K562 (cell line): Measurements from ENCODE around the gene ZSCAN12. TPM values are rescaled to one million over a fixed set of nuclear protein-coding genes. Genes with fewer than 3 reads are reported as not detected.
A peak's percentile ranks its signal among the peaks of the same experiment; 100 is the strongest.

ENCODE experiments used
- ATAC-seq: fragments of 200-7000 bp; cut with Tn5 transposase; 3 replicates; pipeline ENCODE4 v1.9.1; 2020; ENCODE audit warnings: moderate library complexity
- BruUV-seq: library from RNA; stranded (reverse); fragments of 400-500 nt; replicated peaks from 2 replicates; lab custom pipeline; 2021; lab: Mats Ljungman, UMichigan
- CTCF ChIA-PET: fragments of 300-600 bp; formaldehyde crosslinking; extraction: SDS; loops from one replicate; lab custom pipeline; 2021; ENCODE audit warnings: low intra/inter-chr PET ratio; lab: Yijun Ruan, JAX
- POLR2A ChIA-PET: fragments of 300-600, 350-650 bp; sonication (Branson Sonifier 250); formaldehyde crosslinking; extraction: SDS; loops from one replicate; lab custom pipeline; 2021; ENCODE audit warnings: antibody characterized with exemption, inconsistent platforms; lab: Yijun Ruan, JAX
- DNase-seq, 4 experiments: peaks; one replicate each; pipeline versions ENCODE4 v3.0.0 to v3.0.0-alpha.2; 2011 to 2018; ENCODE audit warnings: low spot score in 3 of 4, mixed read lengths in 3 of 4; ENCODE audit errors: extremely low read depth in 1 of 4
- FAIRE-seq: peaks from 2 replicates; lab custom pipeline; 2011; peaks lifted over from hg19 to GRCh38; lab: Jason Lieb, UNC
- H2AFZ ChIP-seq: 2 replicates; pipeline ENCODE4 v1.6.0; 2011; ENCODE audit warnings: low read depth, low read length, control low read depth, inconsistent platforms
- H3K27ac ChIP-seq: fragments of 200-600 bp; 3 replicates; pipeline ENCODE4 v1.8.0; 2011; ENCODE audit warnings: low read depth, mild to moderate bottlenecking, control low read depth, inconsistent platforms, low read length, moderate library complexity, mixed read lengths; ENCODE audit errors: extremely low read depth
- H3K27me3 ChIP-seq, 2 experiments: fragments of 300-600 bp in 1 of 2; 2 replicates in 1 of 2; 3 replicates in 1 of 2; pipeline versions ENCODE4 v1.6.0 to v1.8.0; 2011; ENCODE audit warnings: inconsistent platforms in 2 of 2, low read length in 2 of 2, mild to moderate bottlenecking in 1 of 2, mixed read lengths in 1 of 2, moderate library complexity in 1 of 2; ENCODE audit not compliant: control insufficient read depth in 2 of 2, insufficient read depth in 2 of 2
- H3K36me3 ChIP-seq: fragments of 300-600 bp; 3 replicates; pipeline ENCODE4 v1.8.0; 2011; ENCODE audit warnings: mild to moderate bottlenecking, low read length, inconsistent platforms; ENCODE audit not compliant: control insufficient read depth, insufficient read depth
- H3K4me1 ChIP-seq, 2 experiments: fragments of 200-600 bp in 1 of 2; replicated peaks in 1 of 2; 2 replicates in 1 of 2; 3 replicates in 1 of 2; pipeline versions ENCODE4 v1.5.1 to v1.8.0; 2011; ENCODE audit warnings: inconsistent platforms in 2 of 2, low read length in 2 of 2, mild to moderate bottlenecking in 1 of 2, mixed read lengths in 1 of 2, moderate library complexity in 1 of 2; ENCODE audit not compliant: control insufficient read depth in 2 of 2, insufficient read depth in 2 of 2
- H3K4me2 ChIP-seq: 2 replicates; pipeline ENCODE4 v1.6.1; 2011; ENCODE audit warnings: low read length, control low read depth, inconsistent platforms, mixed read lengths; ENCODE audit not compliant: insufficient read depth
- H3K4me3 ChIP-seq: fragments of 200-600 bp; sonication (generic), shearing (Covaris generic); 2 replicates; pipeline ENCODE4 v1.5.1; 2016; ENCODE audit warnings: control low read depth, inconsistent platforms
- H3K79me2 ChIP-seq: fragments of 200-600 bp; 3 replicates; pipeline ENCODE4 v1.8.0; 2011; ENCODE audit warnings: low read length, inconsistent platforms; ENCODE audit not compliant: control insufficient read depth, insufficient read depth
- H3K9ac ChIP-seq, 2 experiments: 2 replicates each; pipeline versions ENCODE4 v1.6.0 to v1.6.1; 2011; ENCODE audit warnings: low read depth in 2 of 2, low read length in 2 of 2, control low read depth in 1 of 2, inconsistent platforms in 1 of 2, mild to moderate bottlenecking in 1 of 2, mixed read lengths in 1 of 2; ENCODE audit not compliant: insufficient read depth in 1 of 2
- H3K9me1 ChIP-seq: one replicate; pipeline ENCODE4 v1.6.0; 2011; ENCODE audit warnings: inconsistent platforms, mild to moderate bottlenecking, low read length, moderate library complexity; ENCODE audit not compliant: control insufficient read depth, insufficient read depth
- H3K9me3 ChIP-seq: replicated peaks from 2 replicates; pipeline ENCODE4 v1.5.1; 2011; ENCODE audit warnings: low read depth, low read length, inconsistent platforms; ENCODE audit not compliant: control insufficient read depth, insufficient read depth
- H4K20me1 ChIP-seq: replicated peaks from 2 replicates; pipeline ENCODE4 v1.6.1; 2011; ENCODE audit warnings: low read length, inconsistent platforms, mixed read lengths; ENCODE audit not compliant: control insufficient read depth, insufficient read depth
- BACH1 ChIP-seq: fragments of 200-800 bp; sonication (Bioruptor generic); IDR thresholded peaks from 2 replicates; pipeline ENCODE4 v1.6.1; 2016; ENCODE audit warnings: missing genetic modification characterization, missing compliant biosample characterization
- CHD4 ChIP-seq: fragments of 200-600 bp; sonication (generic); IDR thresholded peaks from 3 replicates; pipeline ENCODE4 v1.6.1; 2012; ENCODE audit warnings: low read depth, mild to moderate bottlenecking, mixed read lengths, low read length, inconsistent platforms; ENCODE audit not compliant: insufficient read depth, insufficient replicate concordance, poor library complexity, severe bottlenecking
- FOXP1 ChIP-seq: sonication (generic); formaldehyde crosslinking; IDR thresholded peaks from 2 replicates; pipeline ENCODE4 v1.8.0; 2022; ENCODE audit warnings: mild to moderate bottlenecking, missing genetic modification reagents
- HMGN3 ChIP-seq: IDR thresholded peaks from 2 replicates; pipeline ENCODE4 v1.6.1; 2011; ENCODE audit warnings: borderline replicate concordance, low read depth, mild to moderate bottlenecking, mixed read lengths, low read length; ENCODE audit not compliant: insufficient read length; ENCODE audit errors: extremely low read depth
- HNRNPUL1 ChIP-seq: fragments of 200-400 bp; formaldehyde crosslinking; IDR thresholded peaks from 2 replicates; pipeline ENCODE4 v1.6.1; 2017; ENCODE audit warnings: low read length
- IFI16 ChIP-seq: fragments of 250-450 bp; sonication (Bioruptor Pico); IDR thresholded peaks from 2 replicates; pipeline ENCODE4 v2.1.2; 2022; ENCODE audit warnings: mild to moderate bottlenecking, inconsistent platforms
- KLF10 ChIP-seq: fragments of 250-450 bp; sonication (Bioruptor Pico); IDR thresholded peaks from 2 replicates; pipeline ENCODE4 v1.6.1; 2021; ENCODE audit warnings: matching md5 sums
- RFX5 ChIP-seq: IDR thresholded peaks from 2 replicates; pipeline ENCODE4 v1.6.1; 2011; ENCODE audit warnings: low read depth, mild to moderate bottlenecking, improper control_type of control experiment, low read length
- ZNF133 ChIP-seq: fragments of 250-450 bp; sonication (Bioruptor Pico); IDR thresholded peaks from 2 replicates; pipeline ENCODE4 v1.4.0; 2020; ENCODE audit warnings: mild to moderate bottlenecking
- ZNF175 ChIP-seq: fragments of 200-800 bp; sonication (Bioruptor generic); IDR thresholded peaks from 2 replicates; pipeline ENCODE4 v1.6.1; 2016; ENCODE audit warnings: low read depth, mild to moderate bottlenecking, missing genetic modification characterization, missing compliant biosample characterization
- ZNF444 ChIP-seq: fragments of 250-450 bp; sonication (Bioruptor Pico); IDR thresholded peaks from 2 replicates; pipeline ENCODE4 v1.4.0; 2020; ENCODE audit warnings: mild to moderate bottlenecking, moderate library complexity
- WGBS: fragments of 100-300 bp; shearing (Covaris generic); methylation state at CpG from one replicate; pipeline ENCODE4 v1.1.6; 2016; ENCODE audit warnings: low coverage, mixed read lengths; ENCODE audit not compliant: insufficient coverage; ENCODE audit errors: missing lambda C conversion rate; 5-methylcytosine and 5-hydroxymethylcytosine counted together
- in situ Hi-C: fragments of 300-500 bp; cut with MboI; formaldehyde crosslinking; loops from 4 replicates; pipeline ENCODE4 v1.15.0; 2018; ENCODE audit warnings: inconsistent platforms, mixed read lengths
- intact Hi-C: fragments of 100-400 bp; cut with micrococcal nuclease; formaldehyde crosslinking; loops from 2 replicates; pipeline ENCODE4 v1.14.2; 2022
- polyA plus RNA-seq, 8 experiments: library from polyadenylated mRNA; depleted of rRNA in 4 of 8; stranded (reverse) in 5 of 8; unstranded in 3 of 8; fragments of >200 nt; fragmentation: Nextera tagmentation in 2 of 8; fragmentation: Illumina TruSeq in 1 of 8; extraction: Ambion mirVana in 2 of 8; extraction: Trizol in 1 of 8; gene quantifications; 2 replicates each; pipeline versions ENCODE4 v1.2.1 to v1.2.3, GENCODE V29; 2011 to 2014; ENCODE audit warnings: inconsistent platforms in 1 of 8, missing spikeins in 1 of 8
- total RNA-seq, 7 experiments: library from RNA; depleted of rRNA in 6 of 7; stranded (reverse); fragments of >200 nt in 6 of 7; fragmentation: Illumina TruSeq in 2 of 7; extraction: Trizol in 2 of 7; gene quantifications; 2 replicates each; pipeline versions ENCODE4 v1.2.1 to v1.2.3, GENCODE V29; 2011 to 2021; ENCODE audit warnings: low replicate concordance in 1 of 7
- TF ChIP-seq, protein P1 (sequence below): fragments of 250-450 bp; sonication (Bioruptor Pico); IDR thresholded peaks from 2 replicates; pipeline ENCODE4 v1.8.0; 2021; ENCODE audit warnings: moderate library complexity, mild to moderate bottlenecking, inconsistent platforms
- TF ChIP-seq, protein P2 (sequence below): fragments of 250-450 bp; sonication (Bioruptor Pico); IDR thresholded peaks from 2 replicates; pipeline ENCODE4 v1.4.0; 2020; ENCODE audit warnings: mild to moderate bottlenecking
- TF ChIP-seq, protein P3 (sequence below): fragments of 450-650 bp; IDR thresholded peaks from 2 replicates; pipeline ENCODE4 v1.6.1; 2016
- TF ChIP-seq, protein P4 (sequence below): sonication (generic); formaldehyde crosslinking; IDR thresholded peaks from 2 replicates; pipeline ENCODE4 v1.8.1; 2023; ENCODE audit warnings: mild to moderate bottlenecking, missing genetic modification reagents, moderate library complexity

The ZSCAN12 gene
- total and polyA plus RNA-seq, 9 of the 15 experiments (the other 6 are each of a cell fraction or from before 2014, with no cell fraction given) = 2.5 to 19.6 (median 12.5) TPM

DNA sequence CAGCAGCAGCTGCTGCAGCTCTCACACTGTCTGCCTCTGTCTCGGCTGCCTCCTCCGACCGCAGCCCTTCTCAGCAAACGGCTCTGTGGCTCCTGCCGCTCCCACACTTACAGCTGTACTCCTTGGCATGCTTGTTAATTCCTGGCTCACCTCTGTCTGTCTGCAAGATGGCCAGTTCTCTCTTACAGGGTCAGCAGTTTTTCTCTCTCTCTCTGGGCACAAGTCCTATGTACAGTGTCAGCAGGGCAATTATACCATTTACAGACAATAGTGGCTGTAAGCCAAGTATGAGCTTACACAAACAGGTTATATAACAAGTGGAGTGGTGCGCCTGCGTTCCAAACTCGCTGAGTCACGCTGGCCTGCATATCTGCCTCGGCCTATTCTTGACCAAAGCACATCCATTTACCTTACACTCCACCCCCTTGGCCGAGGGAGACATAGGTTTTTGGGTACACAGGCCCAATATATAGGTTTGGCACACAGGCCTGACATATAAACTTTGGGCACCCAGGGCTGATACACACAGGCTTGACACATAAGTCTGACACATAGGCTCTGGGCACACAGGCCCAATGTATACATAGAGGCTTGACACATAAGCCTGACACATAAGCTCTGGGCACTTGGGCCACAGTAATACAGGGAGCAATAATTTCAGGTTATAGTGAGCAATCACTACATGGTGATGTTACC lies 45.4 kb downstream of the ZSCAN12 start:
- ATAC-seq = peak; percentile 43
- in situ Hi-C loops = no loop called here
- peak; percentile 97 for TF ChIP-seq IFI16 (CRISPR knock-in tag)
- 0 out of 2 replicates have a peak, but pooled peaks have one; percentile 65 for TF ChIP-seq FOXP1 (CRISPR knock-in tag)
- TF ChIP-seq HNRNPUL1 = no peak
- TF ChIP-seq HMGN3 = no peak
- TF ChIP-seq, protein P1, sequence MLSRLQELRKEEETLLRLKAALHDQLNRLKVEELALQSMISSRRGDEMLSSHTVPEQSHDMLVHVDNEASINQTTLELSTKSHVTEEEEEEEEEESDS (CRISPR knock-in tag) = peak; percentile 71
- TF ChIP-seq, protein P2, sequence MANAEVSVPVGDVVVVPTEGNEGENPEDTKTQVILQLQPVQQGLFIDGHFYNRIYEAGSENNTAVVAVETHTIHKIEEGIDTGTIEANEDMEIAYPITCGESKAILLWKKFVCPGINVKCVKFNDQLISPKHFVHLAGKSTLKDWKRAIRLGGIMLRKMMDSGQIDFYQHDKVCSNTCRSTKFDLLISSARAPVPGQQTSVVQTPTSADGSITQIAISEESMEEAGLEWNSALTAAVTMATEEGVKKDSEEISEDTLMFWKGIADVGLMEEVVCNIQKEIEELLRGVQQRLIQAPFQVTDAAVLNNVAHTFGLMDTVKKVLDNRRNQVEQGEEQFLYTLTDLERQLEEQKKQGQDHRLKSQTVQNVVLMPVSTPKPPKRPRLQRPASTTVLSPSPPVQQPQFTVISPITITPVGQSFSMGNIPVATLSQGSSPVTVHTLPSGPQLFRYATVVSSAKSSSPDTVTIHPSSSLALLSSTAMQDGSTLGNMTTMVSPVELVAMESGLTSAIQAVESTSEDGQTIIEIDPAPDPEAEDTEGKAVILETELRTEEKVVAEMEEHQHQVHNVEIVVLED (CRISPR knock-in tag) = peak; percentile 87
- peak; percentile 99 for TF ChIP-seq ZNF175 (CRISPR knock-in tag)
- TF ChIP-seq, protein P3, sequence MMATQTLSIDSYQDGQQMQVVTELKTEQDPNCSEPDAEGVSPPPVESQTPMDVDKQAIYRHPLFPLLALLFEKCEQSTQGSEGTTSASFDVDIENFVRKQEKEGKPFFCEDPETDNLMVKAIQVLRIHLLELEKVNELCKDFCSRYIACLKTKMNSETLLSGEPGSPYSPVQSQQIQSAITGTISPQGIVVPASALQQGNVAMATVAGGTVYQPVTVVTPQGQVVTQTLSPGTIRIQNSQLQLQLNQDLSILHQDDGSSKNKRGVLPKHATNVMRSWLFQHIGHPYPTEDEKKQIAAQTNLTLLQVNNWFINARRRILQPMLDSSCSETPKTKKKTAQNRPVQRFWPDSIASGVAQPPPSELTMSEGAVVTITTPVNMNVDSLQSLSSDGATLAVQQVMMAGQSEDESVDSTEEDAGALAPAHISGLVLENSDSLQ = peak; percentile 33
- TF ChIP-seq, protein P4, sequence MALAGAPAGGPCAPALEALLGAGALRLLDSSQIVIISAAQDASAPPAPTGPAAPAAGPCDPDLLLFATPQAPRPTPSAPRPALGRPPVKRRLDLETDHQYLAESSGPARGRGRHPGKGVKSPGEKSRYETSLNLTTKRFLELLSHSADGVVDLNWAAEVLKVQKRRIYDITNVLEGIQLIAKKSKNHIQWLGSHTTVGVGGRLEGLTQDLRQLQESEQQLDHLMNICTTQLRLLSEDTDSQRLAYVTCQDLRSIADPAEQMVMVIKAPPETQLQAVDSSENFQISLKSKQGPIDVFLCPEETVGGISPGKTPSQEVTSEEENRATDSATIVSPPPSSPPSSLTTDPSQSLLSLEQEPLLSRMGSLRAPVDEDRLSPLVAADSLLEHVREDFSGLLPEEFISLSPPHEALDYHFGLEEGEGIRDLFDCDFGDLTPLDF (CRISPR knock-in tag) = peak; percentile 54
- TF ChIP-seq ZNF444 (CRISPR knock-in tag) = peak; percentile 91
- TF ChIP-seq BACH1 (tag) = peak; percentile 100
- TF ChIP-seq KLF10 (CRISPR knock-in tag) = peak; percentile 77; the same call in 1 of the 2 replicates
- TF ChIP-seq ZNF133 (CRISPR knock-in tag) = peak; percentile 94
- peak; percentile 83 for TF ChIP-seq RFX5
- TF ChIP-seq CHD4 = peak; percentile 25

More for the DNA sequence above, 45.4 kb downstream of the ZSCAN12 start:
- Histone ChIP-seq H2AFZ (peak overlapping the region; percentile 6), H3K9me3 (no peaks in the 10 kb centered on the region; the same call in 1 of the 2 replicates), H3K27me3 (no peaks in the 10 kb centered on the region; a peak in 1 of 5 replicates), H3K4me1 (peaks cover 41 to 49% of the 10 kb centered on the region in 2 experiments), H3K4me3 (peak overlapping the region; percentile 10; the same call in 1 of the 2 replicates), H3K9me1 (no peaks in the 10 kb centered on the region), H3K79me2 (peaks cover 81% of the 10 kb centered on the region), H3K4me2 (peak overlapping the region; percentile 95), H4K20me1 (no peaks in the 10 kb centered on the region), H3K9ac (peak overlapping the region; percentile 57 to 90), H3K27ac (peak overlapping the region; percentile 76), H3K36me3 (peaks cover 12% of the 10 kb centered on the region)
- intact Hi-C loops = loop anchor here (1.0 to 10.0 kb wide), 5 partner anchors 18 to 519 kb away; partner anchors contain the start of genes ZSCAN26 and ZSCAN31
- DNase-seq (peak; percentile 39 to 93 (median 56)), FAIRE-seq (peak; percentile 76)
- ChIA-PET POLR2A (interaction anchor here (0.6 to 5.3 kb wide), 11 partner anchors 9 to 458 kb away, joined by 3 to 80 read pairs (median 4); partner anchors contain the start of genes ZSCAN26 and ZSCAN31), CTCF (no interaction called here)
- 6% methylated on average over 11 of the region's 11 CpGs for WGBS
- BruUV-seq = no TSS peak
